Chondrocyte (in vitro differentiated cells): ENCODE data around the gene TBL3. TPM values are rescaled to one million over a fixed set of nuclear protein-coding genes. Genes with fewer than 3 reads are reported as not detected.

Experiments
- DNase-seq: peaks from one replicate; pipeline ENCODE4 v3.0.0; 2021; ENCODE audit warnings: mixed read lengths, low spot score
- H3K27ac Mint-ChIP-seq: one replicate; pipeline ENCODE4 v1.8.0; 2021; ENCODE audit warnings: mild to moderate bottlenecking, moderate library complexity, mixed read lengths; ENCODE audit not compliant: unreplicated experiment
- H3K27me3 Mint-ChIP-seq: 2 replicates; pipeline ENCODE4 v1.8.0; 2021; ENCODE audit warnings: low read depth, mixed read lengths
- H3K36me3 Mint-ChIP-seq: 2 replicates; pipeline ENCODE4 v1.8.0; 2021; ENCODE audit warnings: low read depth, mixed read lengths
- H3K4me1 Mint-ChIP-seq: 2 replicates; pipeline ENCODE4 v1.8.0; 2021; ENCODE audit warnings: low read depth, mild to moderate bottlenecking, mixed read lengths
- H3K4me3 Mint-ChIP-seq: one replicate; pipeline ENCODE4 v1.8.0; 2021; ENCODE audit warnings: mild to moderate bottlenecking, moderate library complexity, mixed read lengths; ENCODE audit not compliant: unreplicated experiment
- H3K9me3 Mint-ChIP-seq: 2 replicates; pipeline ENCODE4 v1.8.0; 2021; ENCODE audit warnings: low read depth, mixed read lengths
- CTCF ChIP-seq: fragments of 200-600 bp; sonication (generic); IDR thresholded peaks from 2 replicates; pipeline ENCODE4 v1.5.0; 2021; ENCODE audit warnings: antibody characterized with exemption, mild to moderate bottlenecking, moderate library complexity
- total RNA-seq: library from RNA; stranded (reverse); gene quantifications from 3 replicates; pipeline ENCODE4 v1.2.1, GENCODE V29; 2021

TBL3 gene
- total RNA-seq, 1 donor from 2014 or later: 21.6 TPM

- H3K27ac Mint-ChIP-seq: no peak overlapping the region
- no peaks in the 10 kb centered on the region for H3K27me3 Mint-ChIP-seq
- no peaks in the 10 kb centered on the region for H3K9me3 Mint-ChIP-seq
- no peaks in the 10 kb centered on the region for H3K36me3 Mint-ChIP-seq
- no peak for TF ChIP-seq CTCF
- peaks cover 20% of the 10 kb centered on the region for H3K4me1 Mint-ChIP-seq
- no peak for DNase-seq
- no peak overlapping the region for H3K4me3 Mint-ChIP-seq
These were observed 26.1 kb upstream of the TBL3 start for GRCh38 chr16:1945559-1946391.

GRCh38 chr16:1946495-1947368, 25.1 kb upstream of the TBL3 start:
- Mint-ChIP-seq H3K27ac (no peak overlapping the region), H3K4me3 (no peak overlapping the region), H3K27me3 (no peaks in the 10 kb centered on the region), H3K9me3 (no peaks in the 10 kb centered on the region), H3K4me1 (peaks cover 14% of the 10 kb centered on the region), H3K36me3 (no peaks in the 10 kb centered on the region)
- peak; percentile 90 for DNase-seq
- TF ChIP-seq CTCF: no peak

DNA sequence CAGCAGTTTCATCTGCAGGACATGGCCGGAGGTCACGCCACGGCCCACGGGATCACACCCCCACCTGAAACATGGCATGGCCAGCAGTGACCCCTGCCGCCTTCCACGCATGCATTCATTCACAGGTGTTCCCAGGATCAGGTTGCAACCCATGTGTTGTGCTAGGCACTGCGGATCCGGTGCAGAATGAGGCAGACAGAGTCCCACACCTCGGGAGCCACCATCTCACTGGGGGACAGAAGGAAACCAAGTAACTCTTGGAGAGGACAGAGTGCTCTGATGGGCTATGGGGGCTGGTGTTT, 24.5 kb upstream of the TBL3 start:
- no peaks in the 10 kb centered on the region for H3K9me3 Mint-ChIP-seq
- H3K36me3 Mint-ChIP-seq: no peaks in the 10 kb centered on the region
- H3K27ac Mint-ChIP-seq: no peak overlapping the region
- DNase-seq: peak; percentile 79
- H3K4me3 Mint-ChIP-seq: no peak overlapping the region
- no peak for TF ChIP-seq CTCF
- H3K4me1 Mint-ChIP-seq: peaks cover 8% of the 10 kb centered on the region
- H3K27me3 Mint-ChIP-seq: no peaks in the 10 kb centered on the region

DNA sequence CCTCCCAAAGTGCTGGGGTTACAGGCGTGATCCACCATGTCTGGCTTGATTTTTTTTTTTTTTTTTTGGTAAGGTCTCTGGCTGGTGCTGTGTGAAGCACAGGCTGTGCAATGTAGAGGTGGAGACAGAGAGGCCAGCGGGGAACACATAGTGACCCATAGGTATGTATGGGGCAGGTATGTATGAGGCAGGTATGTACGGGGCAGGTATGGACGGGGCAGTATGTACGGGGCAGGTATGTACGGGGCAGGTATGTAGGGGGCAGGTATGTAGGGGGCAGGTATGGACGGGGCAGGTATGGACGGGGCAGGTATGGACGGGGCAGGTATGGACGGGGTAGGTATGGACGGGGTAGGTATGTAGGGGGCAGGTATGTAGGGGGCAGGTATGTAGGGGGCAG, 22.3 kb upstream of the TBL3 start:
- no peak for DNase-seq
- Mint-ChIP-seq H3K27ac (no peak overlapping the region), H3K9me3 (no peaks in the 10 kb centered on the region), H3K4me1 (no peaks in the 10 kb centered on the region), H3K4me3 (no peak overlapping the region), H3K27me3 (no peaks in the 10 kb centered on the region), H3K36me3 (no peaks in the 10 kb centered on the region)
- no peak for TF ChIP-seq CTCF

DNA sequence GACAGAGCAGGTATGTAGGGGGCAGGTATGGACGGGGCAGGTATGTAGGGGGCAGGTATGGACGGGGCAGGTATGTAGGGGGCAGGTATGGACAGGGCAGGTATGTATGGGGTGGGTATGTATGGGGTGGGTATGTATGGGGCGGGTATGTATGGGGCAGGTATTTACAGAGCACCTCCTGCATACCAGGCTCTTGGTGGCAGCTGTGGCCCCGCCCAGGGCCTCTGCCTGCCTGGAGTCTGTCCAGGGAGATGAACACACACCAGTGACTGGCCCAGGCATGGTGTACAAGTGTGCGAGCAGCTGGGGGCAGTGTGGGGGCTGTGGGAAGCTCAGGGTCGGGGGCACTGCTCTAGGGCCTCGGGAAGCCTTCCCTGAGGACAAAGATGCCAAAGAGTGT, 21.8 kb upstream of the TBL3 start:
- H3K9me3 Mint-ChIP-seq: no peaks in the 10 kb centered on the region

More for the DNA sequence above, 21.8 kb upstream of the TBL3 start:
- H3K4me3 Mint-ChIP-seq: no peak overlapping the region
- H3K36me3 Mint-ChIP-seq: no peaks in the 10 kb centered on the region
- no peak for TF ChIP-seq CTCF
- no peaks in the 10 kb centered on the region for H3K4me1 Mint-ChIP-seq
- DNase-seq: no peak
- H3K27ac Mint-ChIP-seq: no peak overlapping the region
- H3K27me3 Mint-ChIP-seq: no peaks in the 10 kb centered on the region
